GM23248 (cell line): ENCODE data around the gene CTSF. TPM values are rescaled to one million over a fixed set of nuclear protein-coding genes. Genes with fewer than 3 reads are reported as not detected.
A peak's percentile ranks its signal among the peaks of the same experiment; 100 is the strongest.

Experiments used
- DNase-seq: peaks from one replicate; pipeline ENCODE4 v3.0.0-alpha.2; 2015
- H2AFZ ChIP-seq: fragments of 200-600 bp; sonication (generic); 2 replicates; pipeline ENCODE4 v1.6.1; 2016; ENCODE audit warnings: antibody characterized with exemption
- H3F3A ChIP-seq: fragments of 200-600 bp; sonication (generic); 2 replicates; pipeline ENCODE4 v1.6.1; 2016; ENCODE audit warnings: mild to moderate bottlenecking, antibody characterized with exemption, mixed run types; ENCODE audit not compliant: insufficient read depth
- H3K27ac ChIP-seq: fragments of 200-600 bp; sonication (generic); 2 replicates; pipeline ENCODE4 v1.5.1; 2016; ENCODE audit warnings: mild to moderate bottlenecking
- H3K27me3 ChIP-seq: fragments of 200-600 bp; sonication (generic); replicated peaks from 2 replicates; pipeline ENCODE4 v1.6.1; 2016; ENCODE audit warnings: mild to moderate bottlenecking; ENCODE audit not compliant: insufficient read depth
- H3K36me3 ChIP-seq: fragments of 200-600 bp; sonication (generic); 2 replicates; pipeline ENCODE4 v1.6.1; 2016; ENCODE audit warnings: low read depth, mild to moderate bottlenecking
- H3K4me1 ChIP-seq: fragments of 200-600 bp; sonication (generic); 2 replicates; pipeline ENCODE4 v1.6.1; 2016; ENCODE audit warnings: mild to moderate bottlenecking; ENCODE audit not compliant: insufficient read depth
- H3K4me2 ChIP-seq: fragments of 200-600 bp; sonication (generic); one replicate; pipeline ENCODE4 v1.6.1; 2016; ENCODE audit warnings: mild to moderate bottlenecking; ENCODE audit not compliant: unreplicated experiment
- H3K4me3 ChIP-seq: fragments of 200-600 bp; sonication (generic); 2 replicates; pipeline ENCODE4 v1.5.1; 2016; ENCODE audit warnings: mild to moderate bottlenecking
- H3K79me2 ChIP-seq: fragments of 200-600 bp; sonication (generic); 2 replicates; pipeline ENCODE4 v1.6.1; 2016; ENCODE audit warnings: mild to moderate bottlenecking; ENCODE audit not compliant: insufficient read depth
- H3K9ac ChIP-seq: fragments of 200-600 bp; sonication (generic); 2 replicates; pipeline ENCODE4 v1.6.1; 2016; ENCODE audit warnings: mild to moderate bottlenecking
- H3K9me2 ChIP-seq: fragments of 200-600 bp; sonication (generic); 2 replicates; pipeline ENCODE4 v1.6.1; 2016; ENCODE audit warnings: mixed run types, mild to moderate bottlenecking, moderate library complexity; ENCODE audit not compliant: insufficient read depth
- H3K9me3 ChIP-seq: fragments of 200-600 bp; sonication (generic); one replicate; pipeline ENCODE4 v1.6.1; 2017; ENCODE audit warnings: low read depth
- H4K20me1 ChIP-seq: fragments of 200-600 bp; sonication (generic); 2 replicates; pipeline ENCODE4 v1.6.0; 2016; ENCODE audit not compliant: insufficient read depth
- EZH2 ChIP-seq: fragments of 200-600 bp; sonication (generic); IDR thresholded peaks from 2 replicates; pipeline ENCODE4 v1.6.1; 2018; ENCODE audit warnings: antibody characterized with exemption, mild to moderate bottlenecking; ENCODE audit not compliant: insufficient read depth, poor library complexity, severe bottlenecking
- EZH2phosphoT487 ChIP-seq: fragments of 200-600 bp; sonication (generic); IDR thresholded peaks from 2 replicates; pipeline ENCODE4 v1.6.1; 2018; ENCODE audit warnings: antibody characterized with exemption, moderate library complexity, mild to moderate bottlenecking, low read depth; ENCODE audit not compliant: insufficient read depth
- WGBS, 2 experiments: methylation state at CpG; one replicate each; pipeline ENCODE4 v1.1.6; 2015 to 2017; ENCODE audit warnings: low lambda C conversion rate in 2 of 2, low coverage in 1 of 2; ENCODE audit errors: missing lambda C conversion rate in 2 of 2; 5-methylcytosine and 5-hydroxymethylcytosine counted together
- in situ Hi-C: fragments of 300-500 bp; cut with MboI; formaldehyde crosslinking; loops from 2 replicates; pipeline ENCODE4 v1.15.0; 2020
- polyA plus RNA-seq: library from polyadenylated mRNA; unstranded; fragments of >200 nt; fragmentation: Nextera tagmentation; extraction: Ambion mirVana; gene quantifications from 2 replicates; pipeline ENCODE4 v1.2.1, GENCODE V29; 2016
- total RNA-seq: library from RNA; depleted of rRNA; stranded (reverse); fragments of >200 nt; shearing (Covaris generic); gene quantifications from 2 replicates; pipeline ENCODE4 v1.2.3, GENCODE V29; 2014

The CTSF gene
- total and polyA plus RNA-seq, 2 experiments from 2014 or later, result 59.2 to 72.6 TPM

DNA sequence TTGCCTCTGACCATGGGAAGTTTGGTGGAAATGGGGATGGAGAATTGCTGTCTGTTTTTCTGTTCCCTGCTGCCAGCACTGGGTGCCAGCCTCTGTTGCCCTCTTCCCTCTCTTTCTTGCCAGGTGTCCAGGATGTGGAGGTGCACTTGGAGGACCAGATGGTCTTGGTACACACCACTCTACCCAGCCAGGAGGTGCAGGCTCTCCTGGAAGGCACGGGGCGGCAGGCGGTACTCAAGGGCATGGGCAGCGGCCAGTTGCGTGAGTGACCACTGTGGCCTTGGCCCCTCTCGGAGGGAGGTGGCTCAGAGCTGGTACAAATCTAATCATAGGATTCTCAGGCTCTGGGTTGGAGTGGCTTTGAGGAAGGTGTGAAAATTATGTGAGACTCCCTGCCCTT is 30.6 kb upstream of the CTSF start:
- in situ Hi-C loops, result loop anchor here (25.0 kb wide), 1 partner anchor 238 kb away; the partner anchor contains the start of gene RCE1
- no peaks in the 10 kb centered on the region for H3K9me3 ChIP-seq
- H3K36me3 ChIP-seq, result peaks cover 4% of the 10 kb centered on the region; the same call in 1 of the 2 replicates
- no peak for DNase-seq
- no peak overlapping the region for H3K4me3 ChIP-seq
- no peaks in the 10 kb centered on the region for H4K20me1 ChIP-seq
- no peak overlapping the region for H2AFZ ChIP-seq
- 97 to 98% methylated on average over 6 of the region's 6 CpGs for WGBS, 2 experiments
- peaks cover 11% of the 10 kb centered on the region; the same call in 1 of the 2 replicates for H3F3A ChIP-seq
- H3K9me2 ChIP-seq, result no peaks in the 10 kb centered on the region
- H3K4me2 ChIP-seq, result no peak overlapping the region
- TF ChIP-seq EZH2, result no peak
- no peak for TF ChIP-seq EZH2phosphoT487
- no peak overlapping the region for H3K27ac ChIP-seq
- no peak overlapping the region for H3K9ac ChIP-seq
- peaks cover 38% of the 10 kb centered on the region for H3K79me2 ChIP-seq
- H3K4me1 ChIP-seq, result peaks cover 12% of the 10 kb centered on the region; the same call in 1 of the 2 replicates
- H3K27me3 ChIP-seq, result no peaks in the 10 kb centered on the region

DNA sequence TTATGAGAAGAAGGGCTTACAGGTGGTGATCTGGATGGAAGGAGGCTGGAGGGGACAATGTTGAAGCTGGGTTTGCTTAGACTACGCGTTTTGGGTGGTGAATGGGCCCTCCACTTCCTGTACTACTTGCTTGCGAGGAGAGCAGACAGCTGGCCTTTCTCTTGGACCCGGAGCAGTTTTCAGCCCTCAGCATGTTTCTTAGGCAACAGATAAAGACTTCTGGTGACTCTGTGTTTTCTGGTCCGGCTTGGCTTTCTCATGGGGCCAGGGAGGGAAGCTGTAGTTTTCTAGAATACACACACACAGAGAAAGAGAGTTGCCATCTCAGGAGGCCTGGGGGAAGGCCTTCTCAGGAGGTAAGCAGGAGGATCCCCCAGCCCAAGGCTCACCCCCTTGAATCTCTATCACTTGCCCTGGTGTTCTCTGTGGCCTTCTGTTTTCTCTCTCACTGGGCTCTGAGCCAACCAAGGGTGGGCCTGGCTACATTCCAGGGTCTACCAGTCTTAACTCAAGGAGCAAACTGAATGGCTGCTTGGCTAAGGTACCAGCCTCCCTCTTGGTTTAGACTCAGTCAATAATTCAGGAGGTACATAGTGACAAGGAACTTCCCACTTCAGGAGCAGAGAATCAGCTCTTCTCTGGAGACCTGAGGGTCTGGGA is 27.0 kb upstream of the CTSF start:
- H3K4me1 ChIP-seq, result peaks cover 10% of the 10 kb centered on the region; the same call in 1 of the 2 replicates
- DNase-seq, result peak; percentile 58
- TF ChIP-seq EZH2 (no peak), EZH2phosphoT487 (no peak)
- H3K79me2 ChIP-seq, result peaks cover 56% of the 10 kb centered on the region
- no peaks in the 10 kb centered on the region for H3K9me2 ChIP-seq
- H3K36me3 ChIP-seq, result peaks cover 4% of the 10 kb centered on the region; the same call in 1 of the 2 replicates
- H3K27ac ChIP-seq, result peak overlapping the region; percentile 59
- H2AFZ ChIP-seq, result no peak overlapping the region
- H3K27me3 ChIP-seq, result no peaks in the 10 kb centered on the region
- H3F3A ChIP-seq, result peaks cover 3% of the 10 kb centered on the region; the same call in 1 of the 2 replicates
- 54 to 57% methylated on average over 5 of the region's 5 CpGs for WGBS, 2 experiments
- no peak overlapping the region for H3K4me3 ChIP-seq
- in situ Hi-C loops, result loop anchor here (25.0 kb wide), 1 partner anchor 242 kb away; the partner anchor contains the start of gene RCE1
- H3K4me2 ChIP-seq, result peak overlapping the region; percentile 21
- no peaks in the 10 kb centered on the region for H4K20me1 ChIP-seq
- peak overlapping the region; percentile 55 for H3K9ac ChIP-seq
- H3K9me3 ChIP-seq, result no peaks in the 10 kb centered on the region

DNA sequence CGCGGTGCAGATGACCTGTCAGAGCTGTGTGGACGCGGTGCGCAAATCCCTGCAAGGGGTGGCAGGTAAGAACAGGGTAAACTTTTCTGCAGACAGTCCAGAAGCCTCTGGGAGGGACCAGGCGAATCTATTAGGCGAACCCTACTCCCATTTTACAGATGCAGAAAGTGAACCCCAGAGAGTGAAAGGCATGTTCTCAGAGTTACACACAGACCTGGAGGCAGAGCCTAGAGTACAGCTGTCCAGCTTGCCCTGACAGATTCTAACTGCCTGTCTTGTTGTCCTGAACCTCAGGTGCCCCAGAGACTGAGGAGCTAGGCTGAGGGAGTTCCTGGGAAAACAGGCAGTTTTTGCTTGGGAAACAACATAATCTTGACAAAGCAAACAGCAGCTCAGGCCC is 25.2 kb upstream of the CTSF start:
- in situ Hi-C loops, result loop anchor here (25.0 kb wide), 1 partner anchor 244 kb away; the partner anchor contains the start of gene RCE1

DNA sequence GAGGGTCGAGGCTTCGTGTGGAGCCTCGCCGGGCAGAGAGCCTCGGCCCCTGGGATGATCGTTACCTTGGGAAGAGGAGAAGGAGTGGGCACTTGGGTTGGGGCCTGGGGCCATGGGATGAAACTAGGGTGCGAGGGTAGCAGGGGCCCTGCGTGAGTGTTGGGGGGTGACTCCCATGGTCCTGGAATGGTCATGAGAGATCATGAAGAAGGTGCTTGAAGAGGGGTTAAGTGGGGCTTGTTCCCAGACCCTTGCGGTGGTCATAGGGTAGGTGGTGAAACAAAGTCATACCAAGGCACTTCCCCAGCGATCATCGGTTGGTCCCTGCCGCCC is 24.9 kb upstream of the CTSF start:
- Histone ChIP-seq H3K9me2 (no peaks in the 10 kb centered on the region), H3K36me3 (no peaks in the 10 kb centered on the region), H3K4me1 (0 out of 2 replicates have a peak, but pooled peaks cover 8% of the 10 kb centered on the region), H3K9ac (peak overlapping the region; percentile 87), H3F3A (no peaks in the 10 kb centered on the region), H3K27me3 (no peaks in the 10 kb centered on the region), H3K79me2 (peaks cover 56% of the 10 kb centered on the region), H3K4me3 (peak overlapping the region; percentile 83), H3K4me2 (peak overlapping the region; percentile 82), H4K20me1 (no peaks in the 10 kb centered on the region), H2AFZ (peak overlapping the region; percentile 96), H3K27ac (peak overlapping the region; percentile 74), H3K9me3 (no peaks in the 10 kb centered on the region)
- TF ChIP-seq EZH2phosphoT487, result no peak
- no peak for TF ChIP-seq EZH2
- DNase-seq, result peak; percentile 33
- 5 to 6% methylated on average over 12 of the region's 12 CpGs for WGBS, 2 experiments
- in situ Hi-C loops, result loop anchor here (25.0 kb wide), 1 partner anchor 244 kb away; the partner anchor contains the start of gene RCE1

More for the DNA sequence above, 25.2 kb upstream of the CTSF start:
- H3K4me3 ChIP-seq, result peak overlapping the region; percentile 83
- no peak overlapping the region for H3K27ac ChIP-seq
- no peaks in the 10 kb centered on the region for H3K9me2 ChIP-seq
- DNase-seq, result peak; percentile 28
- no peaks in the 10 kb centered on the region for H4K20me1 ChIP-seq
- peak overlapping the region; percentile 87 for H3K9ac ChIP-seq
- peak overlapping the region; percentile 96 for H2AFZ ChIP-seq
- H3K27me3 ChIP-seq, result no peaks in the 10 kb centered on the region
- 0 out of 2 replicates have a peak, but pooled peaks cover 8% of the 10 kb centered on the region for H3K4me1 ChIP-seq
- WGBS, 2 experiments, result 25 to 38% methylated on average over 7 of the region's 7 CpGs
- TF ChIP-seq EZH2, result no peak
- no peak for TF ChIP-seq EZH2phosphoT487
- peaks cover 56% of the 10 kb centered on the region for H3K79me2 ChIP-seq
- H3K4me2 ChIP-seq, result peak overlapping the region; percentile 82
- H3K9me3 ChIP-seq, result no peaks in the 10 kb centered on the region
- no peaks in the 10 kb centered on the region for H3K36me3 ChIP-seq
- no peaks in the 10 kb centered on the region for H3F3A ChIP-seq
